GM21786 (cell line): ENCODE measurements around the gene DIRAS1.

ENCODE experiments used
- ATAC-seq: cut with Tn5 transposase; IDR thresholded peaks from one replicate; pipeline ENCODE4 v1.9.1; 2021; ENCODE audit not compliant: unreplicated experiment

The DIRAS1 gene

DNA sequence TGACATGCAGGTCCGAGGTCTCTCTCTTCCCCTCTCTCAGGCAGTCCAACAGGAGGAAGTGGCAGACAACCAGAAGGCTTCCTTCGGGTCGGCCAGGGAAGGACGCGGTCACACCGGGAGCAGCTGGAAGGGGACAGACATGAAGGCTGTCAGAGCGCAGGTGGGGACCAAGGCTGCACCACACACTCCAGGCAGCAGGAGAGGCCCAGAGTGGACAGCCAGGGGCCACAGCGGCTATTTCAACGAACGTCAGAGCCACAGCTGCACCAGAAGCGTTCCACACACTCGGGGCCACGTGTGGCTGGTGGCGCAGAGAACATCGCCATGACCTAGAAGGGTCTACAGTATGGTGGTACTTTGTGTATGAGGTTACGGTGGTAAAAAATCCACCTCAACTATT lies 34.6 kb upstream of the DIRAS1 start:
- ATAC-seq: no peak

DNA sequence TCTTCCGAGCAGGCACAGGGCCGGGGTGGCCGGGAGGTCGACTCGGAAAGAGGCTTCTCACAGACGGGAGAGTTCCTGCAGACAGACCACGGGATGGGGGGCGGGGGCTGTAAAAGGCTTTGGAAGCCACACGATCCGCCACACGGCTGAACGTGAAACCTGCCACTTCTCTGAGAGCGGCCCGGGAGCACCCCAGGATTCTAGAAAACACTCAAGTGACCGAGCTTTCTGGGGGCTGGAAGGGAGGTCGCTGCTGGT lies 34.2 kb upstream of the DIRAS1 start:
- no peak for ATAC-seq

DNA sequence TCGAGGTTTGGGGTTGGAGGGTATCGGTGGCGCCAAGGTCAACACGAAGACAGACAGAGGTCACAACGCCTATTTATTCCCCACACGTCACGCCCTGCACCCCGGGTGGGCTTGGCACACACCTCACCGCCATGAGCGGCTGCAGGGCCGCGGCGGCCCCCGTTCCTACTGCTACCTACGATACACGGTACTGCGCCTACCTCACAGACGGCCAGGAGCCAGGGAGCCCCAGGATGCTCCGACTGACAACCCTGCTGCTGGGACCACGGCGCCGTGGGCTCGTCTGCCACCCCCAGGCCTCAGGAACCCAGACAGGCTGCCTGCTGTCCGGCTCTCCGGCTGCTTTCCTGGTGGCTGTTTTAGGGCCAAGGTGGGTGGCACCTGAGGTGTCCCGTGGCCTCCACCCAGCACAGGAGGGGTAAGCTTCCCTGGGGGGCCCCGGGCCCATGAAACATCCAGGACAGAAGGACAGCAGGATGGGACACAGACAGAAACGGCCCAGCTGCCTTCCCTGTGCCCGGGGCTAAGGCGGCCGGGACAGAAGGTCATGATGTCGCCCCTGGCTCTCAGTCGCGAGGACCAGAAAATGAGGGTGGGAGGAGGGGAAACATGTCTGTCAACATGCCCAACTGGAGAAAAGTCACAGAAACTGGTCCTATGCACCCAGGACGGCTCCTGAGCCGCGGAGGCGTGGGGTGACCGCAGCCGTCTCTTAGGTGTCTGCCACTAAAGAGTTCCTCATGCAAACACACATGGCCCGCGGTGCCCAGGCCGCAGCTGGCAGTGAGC lies 33.7 kb upstream of the DIRAS1 start:
- ATAC-seq: no peak

DNA sequence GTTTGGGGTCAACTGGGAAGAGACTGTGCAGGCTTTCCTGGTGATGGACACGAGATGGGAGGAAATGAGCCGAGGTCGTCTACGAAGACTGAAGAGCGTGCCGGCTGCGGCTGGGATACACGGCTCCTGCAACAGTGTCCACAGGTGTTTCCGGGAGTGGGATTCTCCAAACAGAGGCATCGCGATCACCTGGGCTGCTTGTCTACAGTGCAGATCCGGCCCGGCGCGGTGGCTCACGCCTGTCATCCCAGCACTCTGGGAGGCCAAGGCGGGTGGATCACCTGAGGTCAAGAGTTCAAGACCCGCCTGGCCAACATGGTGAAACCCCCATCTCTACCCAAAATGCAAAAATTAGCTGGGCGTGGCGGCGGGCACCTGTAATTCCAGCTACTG lies 30.3 kb upstream of the DIRAS1 start:
- no peak for ATAC-seq

DNA sequence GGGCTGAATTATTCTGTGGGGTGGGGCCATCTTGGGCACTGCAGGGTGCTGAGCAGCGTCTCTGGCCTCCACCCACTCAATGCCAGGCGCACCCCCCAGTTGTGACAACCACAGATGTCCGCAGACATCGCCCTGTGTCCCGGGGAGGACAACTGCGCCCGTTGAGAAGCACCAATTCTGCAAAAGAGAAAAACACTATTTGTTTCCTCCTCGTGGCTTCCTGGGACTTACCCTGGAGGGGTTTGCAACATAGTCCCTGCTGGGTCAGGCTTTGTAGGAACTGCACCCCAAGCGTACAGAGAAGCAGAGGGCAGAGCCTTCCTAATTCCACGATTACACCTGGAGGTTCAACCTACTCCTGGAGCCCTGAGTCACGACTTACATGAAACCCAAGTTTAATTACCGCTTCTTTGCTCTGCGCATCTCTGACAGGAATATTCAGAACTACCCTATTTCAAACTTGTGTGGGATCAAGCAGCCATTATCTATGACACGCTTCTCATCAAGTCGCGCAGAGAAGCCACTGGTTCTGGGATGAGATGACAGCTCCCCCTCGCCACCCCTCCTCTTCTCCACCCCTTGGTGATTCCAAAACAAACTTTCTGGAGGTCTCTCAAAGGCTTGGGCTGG lies 29.8 kb upstream of the DIRAS1 start:
- no peak for ATAC-seq

DNA sequence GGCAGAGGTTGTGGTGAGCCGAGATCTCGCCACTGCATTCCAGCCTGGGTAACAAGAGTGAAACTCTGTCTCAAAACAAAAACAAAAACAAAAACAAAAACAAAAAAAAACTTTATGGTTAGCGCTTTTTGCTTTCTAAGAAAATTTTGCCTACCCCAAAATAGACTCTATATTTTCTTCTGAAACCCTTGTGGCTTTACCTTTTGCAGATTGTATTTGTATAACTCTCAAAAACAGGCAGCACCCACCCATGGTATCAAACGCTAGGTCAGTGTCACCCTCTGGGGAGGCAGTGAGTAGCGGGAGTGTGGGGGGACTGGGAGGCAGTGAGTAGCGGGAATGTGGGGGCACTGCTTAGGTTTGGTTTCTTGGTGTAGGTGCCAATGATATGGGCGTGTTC lies 26.2 kb upstream of the DIRAS1 start:
- ATAC-seq: no peak

DNA sequence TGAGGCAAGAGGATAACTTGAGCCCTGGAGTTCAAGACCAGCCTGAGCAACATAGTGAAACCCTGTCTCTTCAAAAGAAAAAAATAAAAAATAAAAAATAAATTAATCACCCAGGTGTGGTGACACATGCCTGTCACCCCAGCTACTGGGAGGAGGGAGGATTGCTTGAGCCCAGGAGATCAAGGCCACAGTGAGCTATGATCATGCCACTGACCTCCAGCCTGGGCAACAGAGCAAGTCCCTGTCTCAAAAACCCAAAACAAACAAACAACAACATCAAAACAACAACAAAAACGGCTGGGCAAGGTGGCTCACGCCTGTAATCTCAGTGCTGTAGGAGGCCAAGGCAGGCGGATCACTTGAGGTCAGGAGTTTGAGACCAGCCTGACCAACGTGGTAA lies 22.9 kb upstream of the DIRAS1 start:
- ATAC-seq: no peak

DNA sequence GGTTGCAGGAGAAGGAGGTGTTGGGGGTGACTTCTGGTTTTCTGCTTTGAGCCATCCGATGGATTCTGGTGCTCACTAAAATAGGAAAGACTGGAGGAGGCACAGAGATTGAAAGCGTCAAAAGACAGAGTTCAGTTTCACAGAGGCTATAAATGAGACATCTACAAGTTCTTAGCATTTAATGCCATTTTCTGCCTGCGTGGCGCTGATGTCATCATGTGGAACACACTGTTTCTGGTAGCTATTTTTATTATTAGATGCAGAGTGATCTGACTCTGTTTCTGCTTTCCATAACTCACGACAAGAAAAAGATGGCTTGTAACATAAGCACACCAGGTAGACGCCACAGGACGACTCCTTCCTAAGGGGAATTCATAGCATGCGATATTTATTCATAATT lies 21.9 kb upstream of the DIRAS1 start:
- no peak for ATAC-seq

DNA sequence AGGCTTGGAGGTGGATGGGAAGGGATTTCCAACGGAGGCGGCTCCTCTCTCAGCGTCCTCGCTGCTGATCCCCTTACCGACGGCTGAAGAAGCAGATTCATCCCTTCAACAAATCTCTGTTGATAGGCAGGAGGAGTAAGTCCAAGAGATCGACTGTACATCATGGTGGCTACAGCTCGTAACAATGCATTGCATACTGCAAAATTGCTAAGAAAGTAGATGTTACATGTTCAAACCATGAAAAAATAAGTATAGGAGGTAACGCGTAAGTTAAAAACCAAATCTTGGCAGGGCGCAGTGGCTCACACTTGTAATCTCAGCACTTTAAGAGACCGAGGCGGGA lies 19.1 kb upstream of the DIRAS1 start:
- ATAC-seq: no peak

DNA sequence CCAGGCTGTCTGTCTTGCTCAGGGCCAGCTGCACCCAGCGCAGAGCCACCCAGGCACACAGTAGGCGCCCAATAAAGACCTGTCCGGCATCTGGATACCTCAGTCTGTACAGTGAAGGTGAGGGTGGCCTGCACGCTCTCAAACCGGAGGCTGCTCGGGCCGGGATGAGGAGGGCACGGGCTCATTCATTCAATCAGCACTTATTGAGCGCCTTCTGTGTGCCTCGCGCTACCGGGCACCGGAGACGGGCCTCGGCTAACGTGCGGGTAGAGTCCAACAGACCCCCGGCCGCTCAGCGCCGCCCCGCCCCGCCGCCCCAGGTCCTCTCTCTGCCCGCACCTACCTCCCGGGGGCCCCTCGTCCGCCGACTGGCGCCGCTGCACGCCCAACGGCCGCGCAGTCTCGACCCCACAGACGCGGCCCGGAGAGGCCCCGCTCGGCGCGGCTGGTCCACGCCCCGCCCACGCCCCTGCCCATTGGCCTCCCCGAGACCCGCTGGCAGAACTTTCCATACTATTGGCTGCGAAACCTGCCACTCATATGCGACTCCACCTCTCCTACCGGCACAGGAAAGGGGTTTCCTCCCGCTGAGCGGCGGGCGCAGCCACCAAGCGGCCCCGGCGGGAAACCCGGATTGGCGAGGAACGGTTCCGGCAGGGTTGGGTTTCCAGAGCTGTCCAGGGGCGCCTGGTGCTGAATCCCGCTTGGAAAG lies 18.6 kb upstream of the DIRAS1 start, which contains the start of gene SLC39A3:
SLC39A3 (minus strand) TSS at position 416 of the 712 bp plus-strand sequence. CDS start 2,760 bp downstream, outside the sequence.
- ATAC-seq: peak; percentile 86

DNA sequence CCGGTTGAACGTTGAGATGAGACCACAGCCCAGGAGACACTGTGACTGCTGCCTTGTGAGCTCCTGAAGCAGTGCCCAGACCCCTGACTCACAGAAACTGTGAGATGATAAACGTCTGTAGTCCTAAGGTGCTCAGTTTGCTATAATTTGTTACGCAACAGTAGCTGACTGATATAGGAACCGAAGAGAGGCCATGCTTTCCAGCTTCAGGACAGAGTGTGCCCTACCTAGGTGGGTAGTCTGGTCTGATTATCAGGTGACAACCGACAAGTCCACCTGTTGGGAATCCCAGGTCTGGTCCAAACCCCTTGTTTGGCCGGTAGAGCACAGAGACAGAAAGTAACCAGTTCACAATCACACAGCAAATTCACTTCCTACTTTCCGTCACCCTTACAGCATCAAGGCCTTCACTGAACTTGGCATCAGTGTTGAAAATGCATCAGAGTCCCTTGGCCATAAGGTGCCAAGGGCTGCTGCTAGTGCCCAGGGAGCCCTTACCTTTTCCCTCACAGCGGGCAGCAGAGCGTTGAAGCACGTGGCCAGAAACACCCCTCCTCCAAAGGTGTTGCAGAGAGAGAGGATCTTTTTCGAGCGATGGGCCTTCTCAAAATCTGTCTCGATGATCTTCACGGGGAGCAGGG lies 15.5 kb upstream of the DIRAS1 start:
- ATAC-seq: no peak

DNA sequence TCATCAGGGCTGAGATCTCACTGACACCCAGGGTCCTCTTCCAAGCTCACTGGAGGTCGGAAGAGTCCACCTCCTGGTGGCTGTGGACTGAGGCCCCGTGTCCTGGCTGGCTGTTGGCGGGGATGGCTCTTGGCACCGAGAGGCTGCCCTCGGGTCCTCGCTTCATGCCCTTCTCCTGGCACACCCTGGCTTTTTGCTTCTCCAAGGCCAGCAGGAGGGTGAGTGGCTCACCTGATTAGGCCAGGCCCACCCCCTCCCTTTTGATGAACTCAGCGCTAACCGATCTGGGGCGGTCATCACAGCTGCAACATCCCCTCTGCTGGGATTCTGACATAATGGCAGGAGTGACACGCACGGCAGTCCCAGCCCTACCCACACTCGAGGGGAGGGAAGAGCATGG lies 14.2 kb upstream of the DIRAS1 start:
- ATAC-seq: no peak

DNA sequence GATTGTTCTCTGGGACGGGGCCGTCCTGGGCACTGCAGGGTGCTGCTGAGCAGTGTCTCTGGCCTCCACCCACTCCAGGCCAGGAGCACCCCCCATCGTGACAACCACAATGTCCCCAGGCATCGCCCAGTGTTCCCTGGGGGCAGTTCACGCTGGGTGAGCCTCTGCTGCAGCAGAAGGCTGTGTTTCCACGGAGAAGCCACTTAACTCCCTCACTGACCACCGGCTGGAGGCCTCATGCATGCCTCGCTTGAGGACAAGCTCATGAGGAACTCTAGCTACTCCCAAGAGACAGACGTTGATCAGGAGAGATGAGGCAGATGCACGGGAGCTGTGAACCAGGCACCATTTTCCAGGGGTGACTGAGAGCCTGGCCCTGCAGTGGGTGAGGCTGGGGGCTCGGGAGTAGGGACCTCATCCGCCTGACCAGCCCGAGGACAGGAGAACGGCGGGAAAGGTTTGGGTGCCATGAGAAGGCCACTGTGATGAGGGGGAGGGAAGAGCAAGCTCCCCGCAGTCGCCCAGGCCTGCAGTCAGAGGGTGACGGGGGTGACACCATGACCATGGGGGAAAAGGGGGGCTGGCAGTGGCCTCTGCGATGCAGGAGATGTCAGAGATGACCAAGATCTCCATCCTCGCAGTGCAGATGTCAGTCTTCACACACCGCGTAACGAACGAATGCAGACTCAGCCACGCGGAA lies 13.6 kb upstream of the DIRAS1 start:
- no peak for ATAC-seq

DNA sequence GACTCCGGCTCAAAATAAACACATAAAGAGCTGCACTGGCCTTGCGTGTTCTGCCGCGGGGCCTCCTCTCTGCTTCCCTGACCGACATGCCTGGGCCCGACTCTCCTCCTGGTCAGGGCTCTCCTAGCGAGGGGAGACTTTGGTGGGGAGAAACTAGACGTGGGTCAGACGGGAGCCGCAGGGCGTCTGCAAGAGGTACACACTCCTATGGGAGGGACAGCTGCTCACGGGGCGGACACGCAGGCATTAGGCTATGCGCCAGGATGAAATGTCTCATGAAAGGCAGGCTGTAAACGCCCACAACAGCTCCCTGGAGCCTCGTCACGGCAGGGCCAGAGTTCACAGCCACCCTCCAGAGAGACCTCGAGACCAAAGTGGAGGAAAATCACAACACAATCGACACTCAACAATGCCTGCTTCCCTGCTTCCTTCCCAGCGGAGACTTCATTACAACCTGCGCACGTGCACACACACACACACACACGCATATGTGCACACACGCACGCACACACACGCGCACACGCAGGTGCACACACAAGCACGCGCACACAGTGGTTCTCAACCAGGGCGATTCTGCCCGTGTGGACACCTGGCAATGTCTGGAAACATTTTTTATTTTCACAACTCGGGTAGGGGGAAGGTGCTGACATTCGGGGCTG lies 12.9 kb upstream of the DIRAS1 start:
- no peak for ATAC-seq

DNA sequence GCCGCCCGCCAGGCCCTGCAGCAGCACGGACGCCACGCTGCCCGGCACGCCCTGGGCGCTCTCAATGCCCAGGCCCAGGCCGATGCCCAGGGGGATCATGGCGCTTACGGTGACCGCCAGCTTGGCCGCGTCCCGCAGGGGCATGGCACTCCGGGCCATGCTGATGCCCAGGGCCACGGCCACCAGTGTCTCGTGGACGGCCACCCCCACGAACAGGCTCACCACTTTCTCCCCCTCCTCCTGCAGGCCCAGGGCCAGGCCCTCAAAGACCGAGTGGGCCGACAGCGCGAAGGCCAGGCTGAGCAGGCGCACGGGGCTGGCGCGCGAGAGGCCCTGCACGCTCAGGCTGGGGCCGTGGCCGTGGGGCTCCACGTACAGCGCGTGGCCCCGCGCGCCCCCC lies 11.7 kb upstream of the DIRAS1 start:
- no peak for ATAC-seq

DNA sequence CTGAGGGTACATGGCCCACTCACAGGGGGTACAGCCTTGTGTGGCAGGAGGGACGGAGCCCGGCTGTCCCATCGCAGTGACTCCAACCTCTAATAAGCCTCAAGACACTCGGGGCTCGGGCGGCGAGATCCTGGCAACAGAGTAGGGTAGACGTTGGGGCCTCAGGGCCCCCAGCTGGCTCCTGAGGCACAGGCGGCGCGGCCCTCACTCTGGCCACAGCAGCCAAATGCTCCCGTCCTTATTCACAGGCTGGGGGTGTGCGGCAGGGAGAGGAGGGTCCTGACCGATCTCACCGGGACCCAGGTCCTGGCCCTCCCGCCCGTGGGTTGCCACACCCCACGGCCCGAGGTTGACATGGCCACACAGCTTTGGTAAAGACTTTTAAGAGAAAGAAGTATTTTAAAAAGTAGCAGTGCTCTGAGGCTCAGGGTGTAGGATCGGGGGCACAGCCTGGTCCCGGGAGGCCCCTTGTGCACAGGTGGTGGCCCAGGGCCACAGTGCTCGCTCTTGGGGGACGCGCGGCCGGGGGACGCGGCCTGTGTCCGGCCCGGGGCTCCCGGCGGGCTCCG lies 11.1 kb upstream of the DIRAS1 start:
- no peak for ATAC-seq

DNA sequence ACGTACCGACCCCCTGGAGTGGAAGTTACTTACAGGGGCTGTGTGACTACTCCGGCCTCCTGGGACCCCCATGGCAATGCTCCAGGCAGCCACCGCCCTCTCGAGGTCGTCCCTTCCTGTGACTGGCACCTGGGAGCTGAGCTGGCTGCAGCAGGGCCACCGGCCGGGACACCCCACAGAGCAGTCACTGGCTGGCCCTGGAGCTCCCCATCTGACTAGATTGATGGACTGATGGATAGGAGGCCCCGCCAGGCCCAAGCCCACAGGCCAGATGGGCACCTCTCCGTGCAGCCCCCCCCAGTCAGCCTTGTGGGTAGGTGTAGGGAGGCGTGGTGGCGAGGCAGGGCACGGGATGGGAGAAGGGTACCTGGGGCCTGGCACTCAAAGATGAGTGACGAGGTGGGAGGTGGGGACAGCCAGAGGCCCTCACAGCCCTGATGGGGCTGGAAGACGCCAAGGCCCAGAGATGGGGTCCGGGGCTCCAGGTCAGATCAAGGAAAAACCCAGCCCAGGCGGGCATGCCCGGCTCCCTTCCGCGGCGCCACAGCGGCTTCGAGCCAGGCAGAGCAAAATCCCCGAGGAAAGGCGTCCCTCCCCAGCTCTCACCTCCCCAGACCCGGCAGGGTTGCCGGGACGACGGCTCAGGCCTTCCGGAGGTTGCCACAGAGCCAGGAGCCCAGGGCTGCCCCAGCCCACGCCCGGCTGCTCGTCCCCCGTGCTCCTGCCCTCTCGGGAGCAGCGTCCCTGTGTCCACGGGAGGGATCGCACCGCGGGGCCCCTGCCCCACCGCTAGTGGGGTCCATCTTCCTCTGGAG lies 10.2 kb upstream of the DIRAS1 start:
- no peak for ATAC-seq

DNA sequence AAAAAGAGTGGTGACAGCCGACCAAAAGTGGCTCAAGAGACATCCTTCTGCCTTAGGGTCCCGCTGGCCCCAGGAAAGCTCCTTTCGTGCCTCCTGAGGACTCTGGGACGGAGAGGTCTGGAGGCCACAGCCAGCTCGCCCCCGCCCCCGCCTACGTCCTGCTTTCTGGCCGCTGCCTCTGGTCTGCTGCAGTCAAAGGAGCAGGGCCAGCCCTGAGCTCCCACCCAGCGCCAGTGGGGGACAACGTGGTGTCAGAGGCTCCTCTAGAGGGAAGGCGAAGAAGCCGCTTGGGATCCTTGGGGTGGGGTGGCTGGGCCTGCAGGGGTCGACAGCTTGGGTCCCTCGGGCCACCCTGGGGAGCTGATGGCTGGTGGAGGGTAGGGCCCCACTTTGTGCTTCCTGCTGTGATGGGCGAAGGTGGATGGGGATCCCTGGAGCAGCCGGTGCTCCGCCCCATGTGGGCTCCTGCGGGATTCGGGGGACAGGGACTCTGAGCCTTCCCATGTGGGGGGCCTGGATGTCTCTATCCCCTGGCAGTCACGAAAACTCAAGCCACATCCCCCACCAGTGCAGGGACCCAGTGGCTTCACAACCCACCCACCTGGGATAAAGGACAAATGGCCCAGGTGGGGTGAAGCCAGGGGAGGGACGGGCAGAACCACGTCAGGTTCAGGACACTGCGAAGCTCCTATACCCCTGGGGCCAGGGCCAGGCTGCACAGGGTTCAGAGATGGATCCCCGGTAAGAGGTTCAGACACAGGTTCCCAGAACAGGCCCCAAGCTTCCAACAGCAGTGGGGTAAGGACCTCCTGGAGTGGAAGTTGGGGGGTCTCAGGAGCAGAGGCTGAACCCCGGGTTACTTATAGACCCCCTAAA lies 9.0 kb upstream of the DIRAS1 start:
- no peak for ATAC-seq
